Suppressor macrophage treated with lipopolysaccharide for 4 hours (primary cell): ENCODE data around the gene CEACAM1.
"Not testable (repeated sequence)": the region's sequence is repeated elsewhere in the genome, so short reads cannot be mapped to it uniquely, and the experiment has no call there.

Experiments used
- DNase-seq: peaks from one replicate; pipeline ENCODE4 v3.0.0-alpha.2; 2020

CEACAM1 gene

GRCh38 chr19:42547929-42548328, 19.6 kb upstream of the CEACAM1 start:
- no peak for DNase-seq

GRCh38 chr19:42546831-42547500, 18.7 kb upstream of the CEACAM1 start:
- no peak for DNase-seq

- DNase-seq = no peak
Observed at GRCh38 chr19:42544146-42544545, 15.9 kb upstream of the CEACAM1 start.

GRCh38 chr19:42542791-42543190, 14.5 kb upstream of the CEACAM1 start:
- DNase-seq = no peak

- DNase-seq = no peak
Observed at GRCh38 chr19:42540071-42540553, 11.8 kb upstream of the CEACAM1 start.

GRCh38 chr19:42538841-42539709, 10.8 kb upstream of the CEACAM1 start:
- no peak for DNase-seq

GRCh38 chr19:42535276-42535675, 7.0 kb upstream of the CEACAM1 start:
- DNase-seq = not testable (repeated sequence)

GRCh38 chr19:42534391-42534790, 6.1 kb upstream of the CEACAM1 start:
- no peak for DNase-seq

- DNase-seq = no peak
Observed at GRCh38 chr19:42532891-42533290, 4.6 kb upstream of the CEACAM1 start.

GRCh38 chr19:42531313-42531712, 3.0 kb upstream of the CEACAM1 start:
- no peak for DNase-seq

GRCh38 chr19:42529248-42529764, 1.0 kb upstream of the CEACAM1 start:
- DNase-seq = peak; percentile 60

- no peak for DNase-seq
Observed at GRCh38 chr19:42524943-42525342, 3.3 kb downstream of the CEACAM1 start.

- no peak for DNase-seq
Observed at GRCh38 chr19:42524250-42524649, 4.0 kb downstream of the CEACAM1 start.

- DNase-seq = not testable (repeated sequence)
Observed at GRCh38 chr19:42522262-42522661, 6.0 kb downstream of the CEACAM1 start.

- DNase-seq = peak; percentile 24
Observed at GRCh38 chr19:42521346-42522030, 6.8 kb downstream of the CEACAM1 start.

GRCh38 chr19:42519108-42519507, 9.2 kb downstream of the CEACAM1 start:
- DNase-seq = no peak

GRCh38 chr19:42516771-42517170, 11.5 kb downstream of the CEACAM1 start:
- no peak for DNase-seq

GRCh38 chr19:42515241-42515832, 12.9 kb downstream of the CEACAM1 start:
- DNase-seq = no peak

- DNase-seq = no peak
Observed at GRCh38 chr19:42514449-42514848, 13.8 kb downstream of the CEACAM1 start.

GRCh38 chr19:42512743-42513304, 15.5 kb downstream of the CEACAM1 start:
- no peak for DNase-seq

GRCh38 chr19:42512130-42512636, 16.1 kb downstream of the CEACAM1 start:
- DNase-seq = no peak

GRCh38 chr19:42511340-42511739, 16.9 kb downstream of the CEACAM1 start:
- no peak for DNase-seq
